Activated CD8-positive, alpha-beta memory T cell treated with anti-CD3 and anti-CD28 coated beads for 48 hours (primary cell): Measurements from ENCODE around the gene MSL3.
A peak's percentile ranks its signal among the peaks of the same experiment; 100 is the strongest.

ENCODE experiments used
- DNase-seq, 3 experiments: peaks; one replicate each; pipeline ENCODE4 v3.0.0-alpha.2; 2020; ENCODE audit warnings: low read depth in 2 of 3, low spot score in 2 of 3

The MSL3 gene

DNA sequence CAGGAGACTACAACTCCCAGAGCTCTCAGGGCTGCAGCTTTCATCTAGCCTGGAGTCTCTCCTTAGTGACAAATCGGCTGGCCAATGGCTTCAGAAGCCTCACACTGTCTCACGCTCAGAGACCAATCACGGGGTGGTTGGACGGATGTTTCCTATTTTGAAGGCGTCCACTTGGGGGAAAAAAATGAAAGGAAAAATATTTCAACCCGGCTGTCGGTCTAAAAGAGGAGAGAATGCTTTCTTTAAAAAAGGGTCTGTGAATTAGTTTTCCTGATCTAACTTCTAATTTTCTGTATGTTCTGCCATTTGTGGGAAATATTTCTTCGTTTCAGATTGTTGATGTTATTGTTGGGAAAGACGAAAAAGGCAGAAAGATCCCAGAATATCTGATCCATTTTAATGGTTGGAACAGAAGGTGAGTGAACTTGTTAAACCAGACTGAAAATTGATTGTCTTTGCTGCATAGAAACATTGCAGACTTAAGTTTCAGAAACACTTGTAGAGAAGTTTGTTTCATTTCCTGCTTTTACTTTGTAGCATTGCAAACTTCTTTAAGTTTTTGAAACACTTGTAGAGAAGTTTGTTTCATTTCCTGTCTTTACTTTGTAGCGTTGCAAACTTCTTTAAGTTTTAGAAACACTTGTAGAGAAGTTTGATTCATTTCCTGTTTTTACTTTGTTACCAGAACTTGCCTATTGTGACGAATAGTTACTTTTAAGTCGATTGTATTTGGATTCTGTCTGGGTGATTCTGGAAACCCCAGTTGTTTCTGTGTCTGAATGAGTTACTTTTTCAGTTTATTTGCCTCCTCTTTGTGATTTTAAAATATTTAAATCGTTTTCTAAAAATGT is 1.6 kb downstream of the MSL3 start:
- DNase-seq = no peak

- no peak for DNase-seq
These were observed 2.9 kb downstream of the MSL3 start for GRCh38 chrX:11760958-11761357.

- DNase-seq = no peak
These were observed 6.6 kb downstream of the MSL3 start for GRCh38 chrX:11764602-11765067.

- DNase-seq = no peak
These were observed 7.4 kb downstream of the MSL3 start for GRCh38 chrX:11765449-11765848.

DNA sequence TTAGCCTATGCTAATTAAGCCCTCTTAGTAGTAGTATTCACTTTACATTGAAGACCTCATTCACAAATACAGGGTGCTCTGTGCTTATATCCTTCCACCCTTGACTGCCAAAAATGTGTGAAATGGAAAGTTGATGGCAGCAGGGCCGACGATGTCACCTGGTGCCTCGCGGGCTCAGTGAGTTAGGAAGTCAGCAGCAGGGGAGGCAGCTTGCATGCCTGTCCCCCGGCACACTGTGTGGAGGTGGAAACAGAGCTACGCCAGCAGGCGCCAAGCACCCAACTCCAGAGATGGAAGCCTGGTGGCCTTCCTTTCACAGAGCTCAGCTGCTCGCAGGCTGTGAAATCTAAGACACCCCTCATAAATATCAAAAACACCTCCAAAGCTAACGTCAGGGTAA is 8.4 kb downstream of the MSL3 start:
- no peak for DNase-seq

DNA sequence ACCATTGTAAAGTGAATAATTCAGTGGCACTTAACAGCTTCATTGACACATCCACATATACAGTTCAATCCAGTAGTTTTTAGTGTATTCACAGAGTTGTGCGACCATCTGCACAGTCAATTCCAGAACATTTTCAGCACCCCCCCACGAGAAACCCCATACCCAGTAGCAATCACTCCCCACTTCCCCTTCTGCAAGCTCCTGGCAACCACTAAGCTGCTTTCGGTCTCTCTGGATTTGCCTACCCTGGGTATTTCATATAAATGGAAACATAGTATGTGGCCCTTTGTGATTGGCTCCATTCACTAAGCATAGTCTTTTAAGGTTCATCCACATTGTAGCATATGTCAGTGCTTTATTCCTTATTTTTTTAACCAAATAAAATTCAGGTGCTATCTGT is 10.0 kb downstream of the MSL3 start:
- no peak for DNase-seq

DNA sequence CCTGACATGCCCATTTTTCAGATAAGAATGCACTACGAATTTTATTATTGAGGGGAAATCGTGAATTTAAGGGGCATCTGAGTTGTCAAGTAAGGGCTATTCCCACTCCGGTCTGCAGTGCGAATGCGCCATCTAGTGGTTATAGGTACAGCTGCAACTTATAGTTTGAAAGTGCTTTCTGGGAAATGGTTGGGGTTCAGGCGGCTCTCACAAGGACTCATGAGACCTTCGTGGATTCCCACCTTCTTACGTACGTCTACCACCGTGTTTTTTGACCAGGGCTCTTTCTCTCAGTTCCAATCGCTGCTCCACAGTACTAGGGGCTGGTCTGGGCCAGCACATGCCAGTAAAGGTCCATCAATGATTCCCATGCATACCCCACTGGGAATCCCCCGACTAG is 12.3 kb downstream of the MSL3 start:
- DNase-seq = no peak

DNA sequence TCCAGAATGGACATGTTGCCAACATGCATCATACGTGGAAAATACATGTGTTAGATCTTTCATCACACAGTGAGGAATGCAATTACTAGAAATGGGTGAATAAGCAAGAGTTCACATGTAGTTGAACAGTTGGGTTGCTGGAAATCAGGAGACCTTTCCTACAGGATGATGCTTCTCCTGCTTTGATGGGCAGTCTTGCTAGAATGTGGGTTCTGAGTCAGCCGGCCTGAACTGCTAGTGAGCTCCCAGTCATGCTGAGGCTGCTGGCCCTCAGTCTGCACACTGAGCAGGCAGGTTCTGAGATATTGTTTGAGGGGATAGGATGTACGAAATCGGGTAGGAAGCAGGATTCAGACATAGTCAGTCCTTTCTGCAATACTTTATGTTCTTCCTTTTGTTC is 20.2 kb downstream of the MSL3 start:
- DNase-seq = no peak

GRCh38 chrX:11781133-11781532 is 23.1 kb downstream of the MSL3 start:
- DNase-seq = no peak

GRCh38 chrX:11781734-11782370 is 23.8 kb downstream of the MSL3 start:
- DNase-seq = no peak

DNA sequence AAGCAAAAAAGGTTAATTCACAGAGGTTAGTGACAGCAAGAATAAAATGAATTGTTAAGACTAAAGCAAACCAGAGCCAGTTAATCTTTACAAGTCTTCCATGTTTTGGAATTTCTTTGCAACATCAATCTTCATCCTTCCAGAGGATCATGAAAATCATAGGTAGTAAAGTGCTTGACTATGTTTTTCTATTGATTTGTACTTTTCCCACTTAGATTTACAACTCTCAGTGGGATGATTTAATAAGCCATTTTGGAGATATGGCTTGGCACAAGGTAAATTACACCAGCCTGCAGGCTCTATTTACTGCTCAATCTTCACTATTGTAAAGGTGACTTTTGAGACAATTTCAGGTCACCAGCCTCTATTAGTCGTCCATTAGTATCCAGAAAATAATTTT is 26.5 kb downstream of the MSL3 start:
- no peak for DNase-seq

DNA sequence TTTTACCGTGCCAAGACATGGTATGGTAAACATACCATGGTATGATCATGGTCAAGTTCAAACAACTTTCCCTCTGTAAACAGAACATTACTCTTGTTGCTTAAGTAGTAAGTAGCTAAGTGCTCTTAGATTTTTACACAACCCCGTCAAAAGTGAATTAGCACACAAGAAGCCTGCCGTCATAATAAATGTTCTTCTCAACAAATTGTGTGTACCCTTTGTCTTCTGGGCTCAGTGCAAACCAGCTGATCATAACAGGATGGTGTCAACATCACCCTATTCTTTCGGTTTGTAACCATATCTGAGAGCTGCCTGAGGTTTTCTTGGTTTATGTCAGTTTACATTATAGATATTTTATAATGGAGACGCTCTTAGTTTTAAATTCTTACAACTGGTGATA is 28.8 kb downstream of the MSL3 start:
- no peak for DNase-seq

- peak in 2 of 3 experiments; percentile 42 to 55 for DNase-seq
These were observed 29.5 kb downstream of the MSL3 start for GRCh38 chrX:11787564-11787963.

- DNase-seq = no peak
These were observed 31.8 kb downstream of the MSL3 start for GRCh38 chrX:11789809-11790208.

DNA sequence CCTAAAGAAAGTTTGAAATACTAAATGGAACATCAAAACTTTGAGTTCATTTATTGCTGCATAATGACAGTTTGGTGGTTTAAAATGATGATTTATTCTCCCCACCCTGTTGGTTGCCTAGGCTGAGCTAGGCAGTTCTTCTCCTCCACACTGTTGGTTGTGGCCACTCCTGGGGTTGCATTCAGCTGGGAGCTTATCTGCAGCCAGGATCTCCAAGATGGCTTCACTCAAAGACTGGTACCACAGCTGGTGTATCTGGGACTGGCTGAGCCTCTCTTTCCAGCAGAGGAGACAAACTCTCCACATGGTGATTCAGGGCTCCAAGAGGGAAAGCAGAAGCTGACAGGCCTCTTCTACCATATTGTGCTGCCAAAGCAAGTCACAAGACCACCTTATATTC is 33.1 kb downstream of the MSL3 start:
- DNase-seq = no peak

- DNase-seq = no peak
These were observed 33.5 kb downstream of the MSL3 start for GRCh38 chrX:11791537-11791936.

GRCh38 chrX:11792461-11793421 is 34.7 kb downstream of the MSL3 start:
- DNase-seq = peak; percentile 21 to 41 (median 25)

DNA sequence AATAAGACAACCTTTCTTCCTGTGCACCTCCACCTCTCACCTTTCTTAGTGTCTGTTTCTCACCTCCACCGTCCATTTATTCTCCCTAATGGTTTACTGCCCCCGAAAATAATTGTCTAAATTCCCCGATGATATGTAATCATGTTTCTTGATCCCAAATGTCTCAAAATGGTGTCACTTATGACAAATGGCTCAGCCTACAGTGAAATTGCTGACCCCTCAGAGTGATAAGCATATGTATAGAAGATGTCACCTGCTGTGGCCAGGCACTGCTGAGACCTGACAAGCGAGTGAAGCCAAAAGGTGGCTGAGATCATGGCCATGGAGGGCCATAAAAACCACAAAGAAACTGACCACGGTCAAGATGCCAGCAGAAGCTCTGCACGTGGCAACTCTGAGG is 35.7 kb downstream of the MSL3 start:
- no peak for DNase-seq

DNA sequence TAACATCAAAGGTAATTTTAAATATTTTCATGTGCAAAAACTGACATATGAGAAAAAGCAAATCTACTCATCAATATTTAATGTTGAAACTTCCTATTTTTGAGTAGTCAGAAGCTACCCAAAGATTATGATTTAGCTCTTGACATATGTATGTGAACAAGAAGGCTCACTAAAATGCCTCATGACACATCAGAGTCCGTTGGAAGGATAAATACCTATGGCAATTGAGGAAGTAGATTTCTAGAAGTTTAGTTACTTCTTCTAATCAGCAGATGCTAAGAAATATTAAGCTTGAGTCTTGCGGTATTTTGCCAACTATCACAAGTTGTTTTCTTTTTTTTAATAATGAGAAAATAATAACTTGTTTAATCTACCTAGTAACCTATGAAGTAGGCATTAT is 55.3 kb downstream of the MSL3 start:
- DNase-seq = no peak
